ENCODE measurements around the gene SEPHS1.
A peak's percentile ranks its signal among the peaks of the same experiment; 100 is the strongest.
"Not testable (repeated sequence)": the region's sequence is repeated elsewhere in the genome, so short reads cannot be mapped to it uniquely, and the experiment has no call there.

The SEPHS1 gene, protein sequence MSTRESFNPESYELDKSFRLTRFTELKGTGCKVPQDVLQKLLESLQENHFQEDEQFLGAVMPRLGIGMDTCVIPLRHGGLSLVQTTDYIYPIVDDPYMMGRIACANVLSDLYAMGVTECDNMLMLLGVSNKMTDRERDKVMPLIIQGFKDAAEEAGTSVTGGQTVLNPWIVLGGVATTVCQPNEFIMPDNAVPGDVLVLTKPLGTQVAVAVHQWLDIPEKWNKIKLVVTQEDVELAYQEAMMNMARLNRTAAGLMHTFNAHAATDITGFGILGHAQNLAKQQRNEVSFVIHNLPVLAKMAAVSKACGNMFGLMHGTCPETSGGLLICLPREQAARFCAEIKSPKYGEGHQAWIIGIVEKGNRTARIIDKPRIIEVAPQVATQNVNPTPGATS
- total RNA-seq, result 18.7 to 28.6 (median 21.6) reads per million in 4 donors

DNA sequence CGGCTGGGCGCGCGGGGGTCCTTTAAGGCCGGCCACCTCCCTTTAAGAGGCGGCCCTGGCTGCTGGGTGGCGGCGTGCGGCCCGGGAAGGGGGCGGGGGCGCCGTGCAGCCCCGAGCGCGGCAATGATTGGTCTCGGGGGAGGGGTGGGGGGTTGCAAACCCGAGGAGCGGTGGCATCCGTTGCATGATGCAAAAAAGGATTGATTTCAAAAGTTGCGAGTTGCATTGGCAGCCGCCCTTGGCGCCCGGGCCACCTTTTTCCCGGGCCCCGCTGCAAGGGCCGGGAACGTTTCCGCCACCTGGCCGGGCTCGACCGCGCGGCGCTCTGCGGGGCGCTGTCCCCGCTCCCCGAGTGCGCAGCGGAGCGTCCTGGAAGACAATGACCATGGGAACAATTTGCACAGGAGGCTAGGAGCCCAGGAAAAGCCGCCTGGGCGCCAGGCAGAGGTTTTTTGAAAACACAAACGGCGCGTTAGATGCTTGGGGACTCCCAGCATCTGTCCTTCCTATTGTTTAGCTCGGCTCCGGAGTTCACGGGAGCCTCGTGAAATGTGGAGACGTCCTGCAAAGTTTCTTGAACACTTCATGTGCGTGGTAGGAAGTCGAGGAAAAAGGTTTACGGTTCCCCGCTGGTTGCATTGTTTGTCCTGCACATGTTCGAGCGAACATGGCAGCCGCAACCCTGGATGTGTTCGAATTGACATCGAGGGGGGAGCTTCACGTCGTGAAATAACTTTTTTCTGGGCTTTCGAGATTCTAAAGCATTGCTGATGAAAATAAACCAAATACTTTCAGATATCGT lies at the start of gene SEPHS1:
Gene SEPHS1, minus strand, starts transcription at position 78 of the 802 bp plus-strand sequence. CDS start 3,343 bp downstream, outside the sequence.
- DNase-seq, result peak; percentile 62 to 93 (median 71)

DNA sequence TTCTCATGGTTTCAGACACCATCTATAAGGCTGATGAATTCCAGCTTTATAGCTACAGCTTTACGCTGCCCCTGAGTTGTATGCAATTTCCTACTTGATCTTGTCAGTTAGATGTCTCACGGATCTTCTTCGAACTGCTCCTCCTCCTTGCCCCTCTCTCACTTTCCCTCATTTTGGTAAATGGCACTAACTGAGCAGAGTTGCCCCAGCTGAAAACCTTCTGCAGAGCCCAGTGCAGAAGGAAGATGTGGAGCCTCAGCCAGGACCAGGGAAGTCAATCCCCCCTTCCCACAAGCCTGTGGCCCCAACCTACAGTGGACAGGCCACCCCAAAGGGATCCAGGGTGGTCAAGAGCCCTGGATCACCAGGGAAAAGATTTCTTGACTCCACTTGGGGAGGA lies 49.0 kb upstream of the SEPHS1 start:
- DNase-seq, result no peak

DNA sequence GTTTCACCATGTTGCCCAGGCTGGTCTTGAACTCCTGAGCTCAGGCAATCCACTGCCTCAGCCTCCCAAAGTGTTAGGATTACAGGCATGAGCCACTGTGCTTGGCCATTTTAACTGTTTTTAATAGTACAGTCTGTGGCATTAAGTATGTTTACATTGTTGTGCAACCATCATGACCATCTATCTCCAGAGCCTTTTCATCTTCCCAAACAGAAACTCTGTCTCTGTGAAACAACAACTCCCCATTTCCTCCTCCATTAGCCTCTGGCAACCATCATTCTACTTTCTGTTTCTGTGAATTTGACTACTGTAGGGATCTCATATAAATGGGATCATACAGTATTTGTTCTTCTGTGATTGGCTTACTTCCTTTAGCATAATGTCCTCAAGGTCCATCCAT lies 48.3 kb upstream of the SEPHS1 start:
- no peak for DNase-seq

GRCh38 chr10:13395540-13395939 lies 47.4 kb upstream of the SEPHS1 start:
- no peak for DNase-seq

DNA sequence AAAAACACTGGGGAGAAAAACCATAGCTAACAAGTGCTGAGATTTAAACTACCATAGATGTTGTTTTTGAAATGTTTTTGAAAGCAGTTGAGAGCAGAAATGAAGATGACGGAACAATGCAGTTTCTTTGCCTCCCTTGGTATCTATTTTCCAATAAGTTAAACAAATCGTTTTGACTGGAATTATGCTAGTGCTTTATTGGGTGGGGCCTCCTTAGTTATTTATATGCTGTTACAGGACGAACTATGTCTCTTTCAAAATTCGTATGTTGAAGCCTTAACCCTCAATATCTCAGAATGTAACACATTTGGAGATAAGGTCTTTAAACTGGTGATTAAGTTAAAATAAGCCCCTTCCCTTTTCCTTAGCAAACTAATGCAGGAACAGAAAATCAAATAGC lies 45.5 kb upstream of the SEPHS1 start:
- DNase-seq, result no peak

- DNase-seq, result no peak
These were observed 44.6 kb upstream of the SEPHS1 start for GRCh38 chr10:13392701-13393100.

DNA sequence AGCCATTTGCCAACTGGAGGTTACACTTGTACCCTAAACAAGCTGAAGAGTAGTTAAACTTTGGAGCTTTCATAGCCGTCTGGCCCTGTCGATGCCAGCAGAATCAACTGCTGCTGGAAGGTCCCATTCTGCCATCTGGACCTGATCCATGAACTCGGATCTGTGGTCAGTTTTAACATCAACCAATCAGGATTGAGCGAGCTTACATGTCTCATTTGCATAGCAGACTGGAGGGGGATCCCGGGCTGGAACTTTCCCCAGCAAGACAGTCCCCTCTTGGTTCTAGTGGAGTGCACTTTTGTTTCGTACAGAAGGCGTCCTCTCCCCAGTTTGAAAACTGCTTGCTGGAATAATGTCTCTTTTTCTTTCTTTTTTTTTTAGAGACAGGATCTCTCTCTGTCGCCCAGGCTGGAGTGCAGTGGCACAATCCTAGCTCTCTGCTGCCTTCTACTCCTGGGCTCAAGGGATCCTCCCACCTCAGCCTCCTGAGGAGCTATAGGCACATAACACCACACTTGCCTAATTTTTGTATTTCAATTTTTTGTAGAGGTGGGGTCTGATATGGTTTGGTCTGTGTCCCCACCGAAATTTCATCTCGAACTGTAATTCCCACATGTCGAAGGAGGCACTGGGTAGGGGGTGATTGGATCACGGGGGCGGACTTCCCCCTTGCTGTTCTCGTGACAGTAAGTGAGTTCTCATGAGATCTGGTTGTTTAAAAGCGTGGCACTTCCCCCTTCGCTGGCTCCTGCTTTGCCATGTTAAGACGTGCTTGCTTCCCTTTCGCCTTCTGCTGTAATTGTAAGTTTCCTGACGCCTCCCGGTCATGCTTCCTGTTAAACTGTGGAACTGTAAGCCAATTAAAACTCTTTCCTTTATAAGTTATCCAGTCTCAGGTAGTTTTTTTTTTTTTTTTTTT lies 42.8 kb upstream of the SEPHS1 start:
- DNase-seq, result no peak

DNA sequence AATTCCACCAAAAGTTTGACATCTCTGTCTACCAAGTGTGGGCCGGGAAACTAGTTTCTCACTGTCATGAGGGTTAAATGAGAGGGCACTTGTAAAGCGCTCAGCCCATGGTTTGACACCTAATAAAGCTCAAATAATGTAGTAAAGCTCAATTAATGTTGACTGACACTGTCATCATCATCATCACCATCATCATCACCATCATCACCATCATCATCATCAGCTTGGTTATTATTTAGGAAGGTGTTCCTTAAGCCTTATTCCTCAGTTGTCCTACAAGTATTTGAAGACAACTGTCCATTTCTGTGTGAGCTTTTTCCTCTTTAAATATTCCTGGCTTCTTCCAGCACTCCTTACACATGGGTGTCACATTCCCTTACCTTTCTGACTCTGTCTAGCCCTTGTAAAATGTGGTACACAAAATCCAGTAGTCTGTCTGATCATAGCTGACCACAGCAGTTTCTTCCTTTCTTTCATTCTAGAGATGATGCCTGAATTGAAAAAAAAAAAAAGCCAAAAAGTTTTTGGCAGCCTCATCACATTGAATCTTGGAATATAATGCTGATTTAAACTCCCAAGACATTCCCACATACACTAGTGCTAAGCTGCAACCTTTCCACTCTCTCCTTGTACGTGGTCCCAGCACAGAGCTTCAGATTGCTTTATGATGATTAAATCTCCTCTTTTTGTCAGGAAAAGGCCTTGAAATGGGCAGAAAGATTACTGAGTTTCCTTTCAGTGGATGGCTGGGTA lies 40.6 kb upstream of the SEPHS1 start:
- no peak for DNase-seq

- no peak for DNase-seq
These were observed 37.9 kb upstream of the SEPHS1 start for GRCh38 chr10:13386021-13386420.

DNA sequence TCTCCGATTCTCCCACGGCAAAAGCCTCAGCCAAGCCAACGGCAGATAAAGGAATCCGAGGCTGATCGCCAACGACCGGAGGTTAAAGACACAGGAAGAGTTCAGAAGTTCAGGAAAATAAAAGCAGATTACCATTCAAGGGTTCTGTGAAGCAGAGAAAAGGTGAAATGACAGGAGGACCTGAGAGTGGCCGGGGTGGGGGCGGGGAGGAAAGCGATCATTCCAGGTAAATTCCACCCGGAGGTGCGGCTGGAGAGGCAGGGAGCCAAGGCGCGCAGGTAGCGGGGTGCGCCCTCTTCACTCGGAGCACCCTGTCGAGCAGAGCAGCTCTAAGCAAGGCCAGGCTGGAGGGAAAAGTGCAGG lies 35.3 kb upstream of the SEPHS1 start:
- no peak for DNase-seq

DNA sequence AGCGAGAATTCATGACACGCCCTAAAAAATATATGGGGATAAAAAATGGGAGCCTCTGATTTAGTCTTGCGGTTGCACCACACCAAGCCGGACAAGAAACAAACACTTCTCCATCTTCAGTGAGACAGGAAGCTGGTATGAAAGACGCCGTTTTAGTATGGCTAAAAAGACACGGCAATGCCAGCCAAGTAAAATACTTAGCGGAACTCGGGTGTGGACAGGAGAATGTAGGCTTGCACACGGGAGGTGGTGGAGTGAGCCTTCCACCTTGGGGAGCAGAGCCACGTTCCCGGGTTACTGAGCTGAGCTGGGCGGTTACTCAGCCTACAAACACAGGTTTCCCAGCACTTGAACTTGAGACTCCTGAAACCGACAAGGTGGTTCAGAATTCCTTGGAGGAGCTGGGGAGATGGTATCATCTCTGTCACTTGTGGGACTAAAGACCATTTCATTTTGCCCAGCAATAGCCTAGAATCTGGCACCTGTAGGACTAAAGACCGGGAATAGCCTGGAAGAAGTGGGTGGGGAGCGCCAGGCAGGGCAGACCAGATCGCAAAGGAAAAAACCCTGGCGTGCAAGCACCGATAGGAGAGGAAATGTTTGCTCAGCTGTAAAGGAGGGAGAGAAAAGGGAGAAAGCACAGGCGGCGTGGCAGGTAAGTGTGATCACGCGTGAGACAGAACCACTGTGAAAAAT lies 34.8 kb upstream of the SEPHS1 start:
- DNase-seq, result no peak

DNA sequence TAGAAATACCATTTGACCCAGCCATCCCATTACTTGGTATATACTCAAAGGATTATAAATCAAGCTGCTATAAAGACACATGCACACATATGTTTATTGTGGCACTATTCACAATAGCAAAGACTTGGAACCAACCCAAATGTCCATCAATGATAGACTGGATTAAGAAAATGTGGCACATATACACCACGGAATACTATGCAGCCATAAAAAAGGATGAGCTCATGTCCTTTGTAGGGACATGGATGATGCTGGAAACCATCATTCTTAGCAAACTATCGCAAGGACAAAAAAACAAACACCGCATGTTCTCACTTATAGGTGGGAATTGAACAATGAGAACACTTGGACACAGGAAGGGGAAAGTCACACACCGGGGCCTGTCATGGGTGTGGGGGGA lies 31.0 kb upstream of the SEPHS1 start:
- DNase-seq, result not testable (repeated sequence)

GRCh38 chr10:13376746-13377145 lies 28.7 kb upstream of the SEPHS1 start:
- DNase-seq, result no peak

- no peak for DNase-seq
These were observed 28.2 kb upstream of the SEPHS1 start for GRCh38 chr10:13376297-13376696.

DNA sequence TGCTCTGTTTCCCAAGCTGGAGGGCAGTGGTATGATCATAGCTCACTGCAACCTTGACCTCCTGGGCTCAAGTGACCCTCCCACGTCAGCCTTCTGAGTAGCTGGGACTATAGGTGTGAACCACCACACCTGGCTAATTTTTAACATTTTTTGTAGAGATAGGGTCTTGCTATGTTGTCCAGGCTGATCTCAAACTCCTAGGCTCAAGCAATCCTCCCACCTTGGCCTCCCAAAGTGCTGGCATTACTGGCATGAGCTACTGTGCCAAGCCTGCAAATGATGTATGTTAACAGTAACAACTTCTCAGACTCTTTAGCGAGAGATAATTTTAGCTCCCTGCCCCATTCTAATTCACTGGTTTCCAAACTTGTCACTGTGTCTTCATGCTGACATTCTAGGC lies 27.7 kb upstream of the SEPHS1 start:
- no peak for DNase-seq

DNA sequence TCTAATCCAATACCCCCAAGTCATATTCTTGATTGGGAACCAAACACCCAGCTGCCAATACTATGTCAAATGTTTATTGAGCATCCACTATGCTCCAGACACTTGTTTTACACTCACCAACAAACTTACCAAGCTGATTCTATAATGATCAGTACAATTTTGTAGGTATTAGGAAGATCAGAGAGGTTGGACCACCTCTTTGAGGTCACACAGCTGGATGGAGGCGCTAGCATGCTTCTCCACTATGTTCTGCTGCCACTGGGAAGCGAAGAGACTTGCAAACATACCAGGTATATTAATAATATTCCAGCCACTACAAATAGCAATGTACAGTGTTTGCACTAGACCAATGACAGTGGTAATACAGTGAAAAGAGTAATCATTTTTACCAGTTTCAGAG lies 25.6 kb upstream of the SEPHS1 start:
- no peak for DNase-seq

- no peak for DNase-seq
These were observed 24.4 kb upstream of the SEPHS1 start for GRCh38 chr10:13372524-13372923.

GRCh38 chr10:13371897-13372470 lies 23.9 kb upstream of the SEPHS1 start:
- peak in 4 of 5 donors; percentile 42 to 61 (median 50) for DNase-seq

DNA sequence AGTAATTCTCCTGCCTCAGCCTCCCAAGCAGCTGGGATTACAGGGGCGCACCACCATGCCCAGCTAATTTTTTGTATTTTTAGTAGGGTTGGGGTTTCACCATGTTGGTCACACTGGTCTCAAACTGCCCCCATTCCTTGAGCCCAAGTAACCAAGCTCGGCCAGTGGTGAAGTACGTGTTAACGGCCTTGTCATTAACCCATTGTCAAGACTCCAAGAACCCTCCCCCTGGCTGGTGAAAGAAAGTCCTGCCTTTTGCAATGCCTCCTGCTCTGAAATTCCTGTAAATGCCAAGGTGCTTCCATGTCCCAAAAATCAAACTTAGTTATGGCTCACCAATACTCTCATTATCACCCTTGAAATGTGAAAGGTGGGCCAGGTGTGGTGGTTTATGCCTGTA lies 18.8 kb upstream of the SEPHS1 start:
- DNase-seq, result no peak

- DNase-seq, result no peak
These were observed 17.7 kb upstream of the SEPHS1 start for GRCh38 chr10:13365831-13366230.

- DNase-seq, result no peak
These were observed 17.1 kb upstream of the SEPHS1 start for GRCh38 chr10:13365243-13365642.

Data from T-helper 1 cell (primary cell).